Body of pancreas (tissue), 4 donors: ENCODE data around the gene UROD. TPM values are rescaled to one million over a fixed set of nuclear protein-coding genes. Genes with fewer than 3 reads are reported as not detected.

Experiments used
- ATAC-seq: fragments of 150-250 bp; one replicate; pipeline ENCODE4 v1.9.1; 2016
- DNase-seq, 4 donors: peaks; one replicate each; pipeline ENCODE4 v3.0.0-alpha.2; 2019
- H3K27ac ChIP-seq, 4 donors: fragments of 200-600 bp; sonication (generic); 1 replicate in 3 of 4; 2 replicates in 1 of 4; pipeline versions ENCODE4 v1.5.1 to v1.6.1; 2016 to 2019; ENCODE audit warnings: mild to moderate bottlenecking in 1 of 4, mixed read lengths in 1 of 4, moderate library complexity in 1 of 4
- H3K27me3 ChIP-seq, 2 donors: fragments of 200-600 bp; sonication (generic); one replicate each; pipeline ENCODE4 v1.6.0; 2016; ENCODE audit warnings: mild to moderate bottlenecking in 1 of 2
- H3K36me3 ChIP-seq, 2 donors: fragments of 200-600 bp; sonication (generic); replicated peaks in 1 of 2; 2 replicates each; pipeline ENCODE4 v1.5.1; 2016; ENCODE audit warnings: low read depth in 2 of 2; ENCODE audit not compliant: insufficient read depth in 1 of 2
- H3K4me1 ChIP-seq: fragments of 200-600 bp; sonication (generic); one replicate; pipeline ENCODE4 v1.6.0; 2016
- H3K4me3 ChIP-seq, 2 donors: fragments of 200-600 bp; sonication (generic); 1 replicate in 1 of 2; 2 replicates in 1 of 2; pipeline ENCODE4 v1.5.1; 2016 to 2019
- H3K9me3 ChIP-seq, 3 donors: fragments of 200-600 bp; sonication (generic); 1 replicate in 2 of 3; 2 replicates in 1 of 3; pipeline ENCODE4 v1.5.1; 2016
- POLR2A ChIP-seq, 3 donors: fragments of 450-650 bp; IDR thresholded peaks; one replicate each; pipeline ENCODE4 v1.6.1; 2016; ENCODE audit warnings: antibody characterized with exemption in 3 of 3, mild to moderate bottlenecking in 2 of 3
- WGBS, 2 donors: methylation state at CpG; one replicate each; pipeline ENCODE4 v1.1.5; 2017; 5-methylcytosine and 5-hydroxymethylcytosine counted together
- intact Hi-C: fragments of 100-400 bp; cut with DNase I; formaldehyde crosslinking; loops from one replicate; pipeline ENCODE4 v1.15.1; 2023
- total RNA-seq, 2 donors: library from RNA; depleted of rRNA; stranded (reverse); fragments of >200 nt; gene quantifications; one replicate each; pipeline ENCODE4 v1.1.0, GENCODE V29; 2016
- TF ChIP-seq, protein P1 (sequence below), 7 experiments: fragments of 450-650 bp in 4 of 7; fragments of 200-600 bp in 3 of 7; sonication (generic) in 3 of 7; IDR thresholded peaks; one replicate each; pipeline ENCODE4 v1.5.1; 2016 to 2019; ENCODE audit warnings: antibody characterized with exemption in 7 of 7

UROD gene
- total RNA-seq, 2 donors from 2014 or later = 32.2 to 39.6 TPM

GRCh38 chr1:45035631-45036301 is 23.7 kb downstream of the UROD start:
- Histone ChIP-seq H3K36me3 (no peaks in the 10 kb centered on the region), H3K9me3 (no peaks in the 10 kb centered on the region), H3K4me1 (no peaks in the 10 kb centered on the region), H3K4me3 (no peak overlapping the region), H3K27ac (no peak overlapping the region), H3K27me3 (no peaks in the 10 kb centered on the region)
- intact Hi-C loops = no loop called here
- no peak for TF ChIP-seq POLR2A (IDR thresholded peaks at IDR 0.05)
- TF ChIP-seq, protein P1, sequence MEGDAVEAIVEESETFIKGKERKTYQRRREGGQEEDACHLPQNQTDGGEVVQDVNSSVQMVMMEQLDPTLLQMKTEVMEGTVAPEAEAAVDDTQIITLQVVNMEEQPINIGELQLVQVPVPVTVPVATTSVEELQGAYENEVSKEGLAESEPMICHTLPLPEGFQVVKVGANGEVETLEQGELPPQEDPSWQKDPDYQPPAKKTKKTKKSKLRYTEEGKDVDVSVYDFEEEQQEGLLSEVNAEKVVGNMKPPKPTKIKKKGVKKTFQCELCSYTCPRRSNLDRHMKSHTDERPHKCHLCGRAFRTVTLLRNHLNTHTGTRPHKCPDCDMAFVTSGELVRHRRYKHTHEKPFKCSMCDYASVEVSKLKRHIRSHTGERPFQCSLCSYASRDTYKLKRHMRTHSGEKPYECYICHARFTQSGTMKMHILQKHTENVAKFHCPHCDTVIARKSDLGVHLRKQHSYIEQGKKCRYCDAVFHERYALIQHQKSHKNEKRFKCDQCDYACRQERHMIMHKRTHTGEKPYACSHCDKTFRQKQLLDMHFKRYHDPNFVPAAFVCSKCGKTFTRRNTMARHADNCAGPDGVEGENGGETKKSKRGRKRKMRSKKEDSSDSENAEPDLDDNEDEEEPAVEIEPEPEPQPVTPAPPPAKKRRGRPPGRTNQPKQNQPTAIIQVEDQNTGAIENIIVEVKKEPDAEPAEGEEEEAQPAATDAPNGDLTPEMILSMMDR (IDR thresholded peaks at IDR 0.05) = no peak
- 65 to 78% methylated on average over 7 of the region's 7 CpGs for WGBS, 2 donors
- ATAC-seq = no peak
- DNase-seq = no peak

GRCh38 chr1:45037456-45037855 is 25.4 kb downstream of the UROD start:
- TF ChIP-seq, protein P1 (IDR thresholded peaks at IDR 0.05) = no peak
- no peak for TF ChIP-seq POLR2A (IDR thresholded peaks at IDR 0.05)
- Histone ChIP-seq H3K27me3 (no peaks in the 10 kb centered on the region), H3K4me1 (no peaks in the 10 kb centered on the region), H3K4me3 (no peak overlapping the region), H3K27ac (no peak overlapping the region), H3K9me3 (no peaks in the 10 kb centered on the region), H3K36me3 (no peaks in the 10 kb centered on the region)
- no peak for DNase-seq
- ATAC-seq = no peak
- intact Hi-C loops = no loop called here

DNA sequence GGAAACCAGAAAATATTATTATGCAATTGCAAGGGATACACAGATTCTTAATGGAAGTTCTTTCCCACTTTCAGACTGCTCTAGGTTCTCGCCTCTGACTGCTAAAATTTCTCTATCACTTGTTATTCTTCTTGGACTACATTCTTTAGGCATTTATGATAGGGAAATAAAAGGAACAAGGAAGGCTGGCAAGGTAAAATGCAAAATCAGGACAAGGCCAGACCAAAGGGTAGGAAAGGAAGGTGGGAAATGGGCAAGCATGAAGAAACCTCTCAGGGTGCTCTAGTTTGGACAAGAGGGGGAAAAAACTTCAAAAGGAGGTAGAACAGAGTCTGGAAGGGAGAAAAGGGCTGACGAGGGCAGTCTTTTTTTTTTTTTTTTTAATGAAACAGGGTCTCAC is 26.2 kb downstream of the UROD start:
- H3K27me3 ChIP-seq = no peaks in the 10 kb centered on the region
- H3K9me3 ChIP-seq = no peaks in the 10 kb centered on the region
- no peak for ATAC-seq
- H3K27ac ChIP-seq = no peak overlapping the region
- WGBS, 2 donors = 90 to 91% methylated on average over 2 of the region's 2 CpGs
- H3K4me1 ChIP-seq = no peaks in the 10 kb centered on the region
- H3K36me3 ChIP-seq = no peaks in the 10 kb centered on the region
- H3K4me3 ChIP-seq = no peak overlapping the region
- TF ChIP-seq POLR2A (IDR thresholded peaks at IDR 0.05) = no peak
- TF ChIP-seq, protein P1 (IDR thresholded peaks at IDR 0.05) = no peak
- intact Hi-C loops = no loop called here
- DNase-seq = no peak

- no peak overlapping the region for H3K27ac ChIP-seq
- TF ChIP-seq POLR2A (IDR thresholded peaks at IDR 0.05) = no peak
- TF ChIP-seq, protein P1 (IDR thresholded peaks at IDR 0.05) = no peak
- no peaks in the 10 kb centered on the region for H3K4me1 ChIP-seq
- H3K9me3 ChIP-seq = no peaks in the 10 kb centered on the region
- H3K36me3 ChIP-seq = no peaks in the 10 kb centered on the region
- intact Hi-C loops = no loop called here
- H3K27me3 ChIP-seq = no peaks in the 10 kb centered on the region
- WGBS, 2 donors = 82 to 83% methylated on average over 8 of the region's 8 CpGs
- no peak for DNase-seq
- H3K4me3 ChIP-seq = no peak overlapping the region
- no peak for ATAC-seq
These were observed 26.8 kb downstream of the UROD start for GRCh38 chr1:45038661-45039364.

GRCh38 chr1:45040297-45040696 is 28.2 kb downstream of the UROD start:
- intact Hi-C loops = no loop called here
- H3K36me3 ChIP-seq = no peaks in the 10 kb centered on the region
- no peak overlapping the region for H3K27ac ChIP-seq
- TF ChIP-seq, protein P1 (IDR thresholded peaks at IDR 0.05) = no peak
- TF ChIP-seq POLR2A (IDR thresholded peaks at IDR 0.05) = no peak
- 89 to 95% methylated on average over 5 of the region's 5 CpGs for WGBS, 2 donors
- no peaks in the 10 kb centered on the region for H3K9me3 ChIP-seq
- H3K27me3 ChIP-seq = no peaks in the 10 kb centered on the region
- H3K4me3 ChIP-seq = no peak overlapping the region
- ATAC-seq = no peak
- H3K4me1 ChIP-seq = no peaks in the 10 kb centered on the region
- no peak for DNase-seq
